OCI-LY3 (cell line): ENCODE data around the gene CTSH.

ENCODE experiments used
- H2AFZ ChIP-seq: fragments of 200-600, 300-600 bp; shearing (Covaris generic); 2 replicates; pipeline ENCODE4 v1.6.0; 2014; ENCODE audit warnings: antibody characterized with exemption, low read depth, low read length
- H3K27ac ChIP-seq: fragments of 200-600, 300-600 bp; sonication (generic); 2 replicates; pipeline ENCODE4 v1.5.1; 2014; ENCODE audit warnings: mild to moderate bottlenecking, low read length, moderate library complexity, mixed read lengths
- H3K27me3 ChIP-seq: fragments of 200-600, 300-600 bp; sonication (generic); 2 replicates; pipeline ENCODE4 v1.6.1; 2014; ENCODE audit warnings: low read depth, low read length, mixed read lengths
- H3K36me3 ChIP-seq: fragments of 200-600, 300-600 bp; sonication (generic); replicated peaks from 2 replicates; pipeline ENCODE3; 2014; ENCODE audit warnings: low read depth, low read length, mixed read lengths
- H3K4me1 ChIP-seq: fragments of 300-600, 200-600 bp; sonication (generic); 2 replicates; pipeline ENCODE4 v1.6.1; 2014; ENCODE audit warnings: low read length, mixed read lengths
- H3K4me2 ChIP-seq: fragments of 200-600, 300-600 bp; sonication (generic); 2 replicates; pipeline ENCODE4 v1.6.1; 2014; ENCODE audit warnings: low read length, mixed read lengths
- H3K4me3 ChIP-seq: fragments of 300-600, 200-600 bp; sonication (generic); 2 replicates; pipeline ENCODE4 v1.5.1; 2014; ENCODE audit warnings: antibody characterized with exemption, mild to moderate bottlenecking, low read length, moderate library complexity
- H3K79me2 ChIP-seq: fragments of 300-600, 200-600 bp; shearing (Covaris generic); 2 replicates; pipeline ENCODE4 v1.6.1; 2014; ENCODE audit warnings: mild to moderate bottlenecking, low read length, mixed read lengths
- H3K9ac ChIP-seq: fragments of 300-600, 200-600 bp; shearing (Covaris generic); 2 replicates; pipeline ENCODE4 v1.6.0; 2014; ENCODE audit warnings: mild to moderate bottlenecking, low read length, moderate library complexity
- H3K9me3 ChIP-seq: fragments of 200-600, 300-600 bp; shearing (Covaris generic); 2 replicates; pipeline ENCODE4 v1.6.1; 2014; ENCODE audit warnings: low read length, mixed read lengths; ENCODE audit not compliant: insufficient read depth
- H4K20me1 ChIP-seq: fragments of 200-600, 300-600 bp; sonication (generic); 2 replicates; pipeline ENCODE4 v1.6.1; 2016; ENCODE audit warnings: low read length, mixed read lengths; ENCODE audit not compliant: insufficient read depth
- EZH2phosphoT487 ChIP-seq: fragments of 200-600 bp; shearing (Covaris generic); IDR thresholded peaks from 2 replicates; pipeline ENCODE4 v1.6.1; 2018; ENCODE audit warnings: antibody characterized with exemption, mixed run types, low read depth
- TF ChIP-seq, protein P1 (sequence below): fragments of 200-600, 300-600 bp; sonication (generic); IDR thresholded peaks from 2 replicates; pipeline ENCODE4 v1.5.1; 2014; ENCODE audit warnings: antibody characterized with exemption, low read length, low read depth

Gene CTSH

DNA sequence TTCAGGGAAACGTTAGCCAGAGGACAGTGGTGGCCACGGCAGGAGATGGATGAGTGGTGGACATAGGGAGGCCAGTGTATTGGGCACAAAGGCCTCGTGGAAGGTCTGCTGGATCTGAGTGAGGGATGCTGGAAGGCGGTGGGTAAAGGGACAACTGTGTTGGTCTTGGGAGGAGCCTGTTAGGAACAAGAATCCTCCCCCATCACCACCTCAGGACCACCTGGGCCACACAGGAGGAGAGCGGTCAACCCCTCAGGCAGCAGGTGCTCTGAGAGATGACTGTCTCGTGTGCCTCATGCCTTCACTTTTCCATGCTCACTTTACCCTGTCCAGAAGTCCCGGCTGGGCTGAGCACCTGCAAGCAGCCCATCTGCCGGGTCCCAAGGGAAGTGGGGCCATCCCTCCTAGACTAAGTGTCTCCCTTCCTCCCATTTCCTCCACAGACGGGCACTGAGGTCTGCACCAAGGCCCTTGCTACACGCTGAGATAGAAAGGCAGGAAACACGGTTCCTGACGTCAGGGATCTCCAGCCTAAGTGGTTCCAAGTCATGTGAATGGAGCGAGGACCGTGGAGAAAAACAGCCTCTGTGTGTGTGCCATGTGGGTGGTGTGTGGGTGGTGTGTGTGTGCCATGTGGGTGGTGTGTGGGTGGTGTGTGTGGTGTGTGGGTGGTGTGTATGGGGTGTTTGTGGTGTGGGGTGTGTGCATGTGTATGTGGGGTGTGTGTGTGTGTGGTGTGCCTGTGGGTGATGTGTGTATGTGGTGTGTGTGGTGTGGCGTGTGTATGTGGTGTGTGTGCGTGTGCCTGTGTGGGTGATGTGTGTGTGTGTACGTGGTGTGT is 47.8 kb upstream of the CTSH start:
- no peak overlapping the region for H3K27ac ChIP-seq
- H3K4me2 ChIP-seq = peak overlapping the region; percentile 27
- no peaks in the 10 kb centered on the region for H3K9me3 ChIP-seq
- no peaks in the 10 kb centered on the region for H3K27me3 ChIP-seq
- H2AFZ ChIP-seq = no peak overlapping the region
- H3K9ac ChIP-seq = no peak overlapping the region
- no peak overlapping the region for H3K4me3 ChIP-seq
- H3K36me3 ChIP-seq = peaks cover 22% of the 10 kb centered on the region
- H3K4me1 ChIP-seq = peaks cover 30% of the 10 kb centered on the region
- no peaks in the 10 kb centered on the region for H4K20me1 ChIP-seq
- H3K79me2 ChIP-seq = no peaks in the 10 kb centered on the region
- TF ChIP-seq, protein P1, sequence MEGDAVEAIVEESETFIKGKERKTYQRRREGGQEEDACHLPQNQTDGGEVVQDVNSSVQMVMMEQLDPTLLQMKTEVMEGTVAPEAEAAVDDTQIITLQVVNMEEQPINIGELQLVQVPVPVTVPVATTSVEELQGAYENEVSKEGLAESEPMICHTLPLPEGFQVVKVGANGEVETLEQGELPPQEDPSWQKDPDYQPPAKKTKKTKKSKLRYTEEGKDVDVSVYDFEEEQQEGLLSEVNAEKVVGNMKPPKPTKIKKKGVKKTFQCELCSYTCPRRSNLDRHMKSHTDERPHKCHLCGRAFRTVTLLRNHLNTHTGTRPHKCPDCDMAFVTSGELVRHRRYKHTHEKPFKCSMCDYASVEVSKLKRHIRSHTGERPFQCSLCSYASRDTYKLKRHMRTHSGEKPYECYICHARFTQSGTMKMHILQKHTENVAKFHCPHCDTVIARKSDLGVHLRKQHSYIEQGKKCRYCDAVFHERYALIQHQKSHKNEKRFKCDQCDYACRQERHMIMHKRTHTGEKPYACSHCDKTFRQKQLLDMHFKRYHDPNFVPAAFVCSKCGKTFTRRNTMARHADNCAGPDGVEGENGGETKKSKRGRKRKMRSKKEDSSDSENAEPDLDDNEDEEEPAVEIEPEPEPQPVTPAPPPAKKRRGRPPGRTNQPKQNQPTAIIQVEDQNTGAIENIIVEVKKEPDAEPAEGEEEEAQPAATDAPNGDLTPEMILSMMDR = no peak
- no peak for TF ChIP-seq EZH2phosphoT487

DNA sequence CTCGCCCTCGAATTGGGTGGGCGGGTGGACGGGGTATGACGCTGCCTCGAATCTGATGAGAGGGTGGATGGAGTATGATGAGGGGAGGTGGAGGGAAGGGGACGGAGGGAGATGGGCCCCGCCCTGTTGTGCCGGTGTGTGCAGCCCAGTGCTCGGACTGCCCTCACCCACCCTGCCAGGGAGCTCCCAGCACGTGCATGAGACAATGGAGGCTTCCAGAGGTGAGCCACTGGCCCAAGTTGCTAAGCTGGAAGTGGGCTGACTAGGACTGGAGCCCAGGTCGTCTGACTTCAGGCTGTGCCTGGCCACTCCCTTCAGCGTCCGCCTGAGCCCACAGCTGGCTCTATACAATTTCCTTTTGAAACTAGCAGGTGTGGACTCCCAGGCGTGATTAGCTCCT is 47.0 kb upstream of the CTSH start:
- H3K9me3 ChIP-seq = no peaks in the 10 kb centered on the region
- peaks cover 24% of the 10 kb centered on the region for H3K36me3 ChIP-seq
- no peak overlapping the region for H3K9ac ChIP-seq
- H3K27ac ChIP-seq = no peak overlapping the region
- H3K4me2 ChIP-seq = no peak overlapping the region
- no peaks in the 10 kb centered on the region for H3K27me3 ChIP-seq
- no peaks in the 10 kb centered on the region for H4K20me1 ChIP-seq
- peaks cover 37% of the 10 kb centered on the region for H3K4me1 ChIP-seq
- no peaks in the 10 kb centered on the region for H3K79me2 ChIP-seq
- TF ChIP-seq, protein P1 = no peak
- no peak for TF ChIP-seq EZH2phosphoT487
- H3K4me3 ChIP-seq = no peak overlapping the region
- H2AFZ ChIP-seq = no peak overlapping the region

DNA sequence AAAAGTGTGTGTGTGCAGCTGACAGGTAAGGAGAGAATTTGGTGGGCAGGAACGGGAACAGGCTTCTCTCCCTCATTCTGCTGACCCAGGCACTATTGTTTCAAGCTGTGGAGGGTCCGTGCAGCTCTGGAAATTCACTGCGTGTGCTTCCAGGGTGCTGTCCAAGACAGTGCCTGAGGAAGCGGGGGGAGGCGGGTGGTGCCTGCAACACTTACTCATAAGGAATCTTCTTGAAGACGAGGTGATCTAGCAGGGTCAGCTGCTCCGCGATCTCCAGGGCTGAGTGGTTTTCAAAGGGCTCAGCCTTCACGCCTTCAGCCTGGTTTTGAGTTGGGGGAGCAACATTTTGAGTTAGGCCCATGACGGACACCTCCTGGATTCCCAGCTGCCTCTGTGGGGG is 46.6 kb upstream of the CTSH start:
- no peak for TF ChIP-seq EZH2phosphoT487
- Histone ChIP-seq H3K9me3 (no peaks in the 10 kb centered on the region), H3K4me2 (no peak overlapping the region), H3K36me3 (peaks cover 24% of the 10 kb centered on the region), H3K27me3 (no peaks in the 10 kb centered on the region), H3K4me3 (no peak overlapping the region), H3K9ac (no peak overlapping the region), H2AFZ (no peak overlapping the region), H3K27ac (no peak overlapping the region), H4K20me1 (no peaks in the 10 kb centered on the region), H3K79me2 (no peaks in the 10 kb centered on the region), H3K4me1 (peaks cover 37% of the 10 kb centered on the region)

DNA sequence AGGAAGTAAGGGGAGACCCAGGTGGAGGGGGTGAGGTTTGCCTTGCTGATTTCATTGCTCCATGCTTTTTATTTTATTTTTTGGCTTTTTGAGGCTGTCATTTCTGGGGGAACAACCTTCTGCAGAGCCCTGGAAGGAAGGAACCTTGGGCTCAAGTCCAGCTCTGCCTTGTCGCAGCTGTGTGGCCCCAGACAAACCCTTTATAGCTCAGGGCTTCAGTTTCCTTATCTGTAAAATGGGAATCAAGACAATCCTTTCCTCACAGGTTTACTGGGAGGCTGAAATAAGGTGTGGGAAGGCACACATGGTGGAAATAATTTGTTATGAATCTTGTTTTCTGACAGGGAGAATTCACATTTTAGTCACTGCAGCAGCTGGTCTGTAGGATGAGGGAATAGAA is 45.4 kb upstream of the CTSH start:
- Histone ChIP-seq H3K4me1 (peaks cover 37% of the 10 kb centered on the region), H3K9ac (no peak overlapping the region), H3K9me3 (no peaks in the 10 kb centered on the region)

More for the DNA sequence above, 45.4 kb upstream of the CTSH start:
- H3K27me3 ChIP-seq = no peaks in the 10 kb centered on the region
- no peak overlapping the region for H3K27ac ChIP-seq
- H3K4me2 ChIP-seq = no peak overlapping the region
- TF ChIP-seq EZH2phosphoT487 = no peak
- TF ChIP-seq, protein P1 = no peak
- no peak overlapping the region for H2AFZ ChIP-seq
- H3K36me3 ChIP-seq = peaks cover 26% of the 10 kb centered on the region
- no peaks in the 10 kb centered on the region for H3K79me2 ChIP-seq
- no peak overlapping the region for H3K4me3 ChIP-seq
- no peaks in the 10 kb centered on the region for H4K20me1 ChIP-seq
